Stimulated activated CD4-positive, alpha-beta T cell treated with anti-CD3 and anti-CD28 coated beads, TNF-alpha, amount 100 ng/mL, for 48 hours (primary cell): ENCODE results near the gene PREB.

Experiments
- DNase-seq, 3 donors: peaks; one replicate each; pipeline ENCODE4 v3.0.0-alpha.2; 2020; ENCODE audit warnings: low read depth in 3 of 3

Gene PREB

DNA sequence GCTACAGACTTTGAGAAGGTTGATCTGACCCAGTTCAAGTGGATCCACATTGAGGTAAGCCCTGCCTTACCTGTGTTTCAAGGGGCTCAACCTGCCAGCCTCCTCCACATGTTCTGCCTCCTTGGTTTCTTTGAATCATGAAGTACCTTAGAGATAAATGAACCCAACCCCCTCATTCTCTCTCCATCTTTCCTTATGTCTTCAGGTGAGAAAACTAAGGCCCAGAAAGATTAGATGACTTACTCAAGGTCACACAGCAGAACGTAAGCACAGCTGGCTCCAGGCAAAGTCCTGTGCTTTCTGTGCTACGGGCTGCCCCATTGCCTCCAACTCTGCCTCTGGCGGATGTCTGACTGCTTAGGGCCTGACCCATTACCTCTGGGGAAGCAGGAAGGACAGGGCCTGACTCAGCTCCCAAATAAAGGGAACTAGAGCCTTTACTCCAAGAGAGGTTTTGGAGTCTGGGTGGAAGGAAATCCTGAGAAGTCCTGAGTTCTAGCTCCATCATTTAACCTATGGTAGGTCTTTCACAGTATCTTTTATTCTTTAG is 37.6 kb downstream of the PREB start:
- DNase-seq = no peak

GRCh38 chr2:27095745-27096651 is 38.4 kb downstream of the PREB start:
- no peak for DNase-seq

GRCh38 chr2:27095427-27095744 is 39.0 kb downstream of the PREB start:
- no peak for DNase-seq

- no peak for DNase-seq
Measured at GRCh38 chr2:27094353-27094984, 40.0 kb downstream of the PREB start.

GRCh38 chr2:27093430-27094352 is 40.7 kb downstream of the PREB start:
- no peak for DNase-seq

DNA sequence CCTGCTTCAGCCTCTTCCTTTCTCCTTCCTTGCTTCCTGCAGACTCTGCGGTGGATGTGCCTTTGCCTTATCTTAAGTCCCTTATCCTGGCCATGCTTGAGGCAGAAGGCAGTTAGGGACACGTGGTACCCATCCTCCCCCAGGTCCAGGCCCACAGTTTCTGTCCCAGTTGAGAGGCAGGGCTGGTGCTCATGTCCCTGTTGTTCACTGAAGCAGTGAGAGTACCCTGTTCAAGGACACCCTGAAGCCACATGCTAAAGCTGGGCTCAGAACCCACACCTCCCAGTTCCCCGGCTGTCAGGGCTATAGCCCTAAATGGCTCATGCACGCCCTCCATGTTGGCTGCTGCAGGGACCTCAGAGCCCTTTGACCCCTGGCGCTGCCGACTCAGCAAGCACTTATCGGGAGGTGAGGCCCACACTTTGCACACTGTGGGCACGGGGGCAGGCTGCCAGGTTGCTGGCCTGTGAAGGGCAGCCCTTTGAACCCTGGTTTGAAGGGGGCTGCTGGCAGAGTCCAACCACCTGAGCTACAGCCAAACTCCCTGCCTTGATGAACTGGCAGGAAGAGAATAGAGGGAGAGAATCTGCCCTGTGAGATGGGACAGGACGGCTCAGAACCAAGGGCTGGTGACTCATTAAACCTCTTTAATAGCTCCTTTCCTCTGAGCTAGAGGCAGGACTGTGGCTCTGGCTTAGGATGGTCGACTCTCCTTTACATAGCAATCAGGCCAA is 41.6 kb downstream of the PREB start:
- DNase-seq = no peak

- DNase-seq = no peak
Measured at GRCh38 chr2:27091746-27092695, 42.4 kb downstream of the PREB start.

DNA sequence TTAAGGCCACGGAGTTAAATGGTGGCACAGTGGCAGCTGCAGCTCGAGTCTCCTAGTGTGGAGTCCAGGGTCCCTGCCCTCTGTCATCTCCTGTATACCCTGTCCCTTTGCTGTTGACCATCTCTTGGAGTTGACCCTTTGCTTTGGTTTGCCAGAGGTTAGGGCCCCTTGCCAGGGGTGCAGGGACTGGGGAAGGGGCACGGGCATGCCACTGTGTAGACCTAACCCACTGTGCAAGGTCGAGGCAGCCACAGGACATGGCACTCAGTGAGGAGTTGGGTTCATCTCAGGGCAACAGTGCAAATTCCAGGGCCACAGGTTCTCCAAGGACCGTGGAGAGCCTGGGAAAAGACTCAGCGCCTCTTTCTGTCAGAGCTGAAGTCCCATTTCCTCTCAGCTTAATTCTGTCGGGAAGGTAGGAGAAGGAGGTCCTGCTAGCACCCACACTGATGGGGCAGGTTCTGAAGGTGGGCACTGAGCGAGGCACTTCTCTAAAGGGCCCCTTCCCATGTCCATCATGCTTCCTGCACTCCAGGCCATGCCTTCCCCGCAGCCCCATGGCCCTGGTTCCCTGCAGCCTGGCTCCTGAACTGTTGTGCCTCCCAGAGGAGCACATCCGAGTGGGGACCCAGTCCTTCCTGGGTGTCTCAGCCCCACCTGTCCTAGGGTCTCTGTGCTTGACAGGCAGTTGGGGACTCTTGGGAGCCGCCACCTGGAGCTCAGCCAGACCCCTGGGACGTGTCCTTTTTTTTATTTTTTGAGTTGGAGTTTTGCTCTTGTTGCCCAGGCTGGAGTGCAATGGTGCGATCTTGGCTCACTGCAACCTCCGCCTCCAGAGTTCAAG is 45.1 kb downstream of the PREB start:
- no peak for DNase-seq

DNA sequence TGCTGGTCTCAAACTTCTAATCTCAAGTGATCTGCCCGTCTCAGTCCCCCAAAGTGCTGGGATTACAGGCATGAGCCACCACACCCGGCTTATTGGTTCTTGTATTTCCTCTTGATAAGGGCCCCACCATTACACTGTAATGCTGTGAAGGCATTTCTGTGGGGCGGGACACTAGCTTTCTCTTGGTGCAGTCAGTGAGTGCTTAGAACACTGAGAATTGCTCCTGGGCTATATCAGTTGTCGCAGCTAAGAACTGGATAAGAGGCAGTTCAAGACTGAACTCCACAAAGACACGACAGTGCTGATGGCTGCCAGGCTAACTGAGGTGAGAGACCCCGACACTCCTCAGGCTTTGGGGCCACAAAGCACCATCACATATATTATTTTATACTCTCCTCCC is 45.8 kb downstream of the PREB start:
- no peak for DNase-seq

GRCh38 chr2:27087823-27088410 is 46.5 kb downstream of the PREB start:
- DNase-seq = no peak

DNA sequence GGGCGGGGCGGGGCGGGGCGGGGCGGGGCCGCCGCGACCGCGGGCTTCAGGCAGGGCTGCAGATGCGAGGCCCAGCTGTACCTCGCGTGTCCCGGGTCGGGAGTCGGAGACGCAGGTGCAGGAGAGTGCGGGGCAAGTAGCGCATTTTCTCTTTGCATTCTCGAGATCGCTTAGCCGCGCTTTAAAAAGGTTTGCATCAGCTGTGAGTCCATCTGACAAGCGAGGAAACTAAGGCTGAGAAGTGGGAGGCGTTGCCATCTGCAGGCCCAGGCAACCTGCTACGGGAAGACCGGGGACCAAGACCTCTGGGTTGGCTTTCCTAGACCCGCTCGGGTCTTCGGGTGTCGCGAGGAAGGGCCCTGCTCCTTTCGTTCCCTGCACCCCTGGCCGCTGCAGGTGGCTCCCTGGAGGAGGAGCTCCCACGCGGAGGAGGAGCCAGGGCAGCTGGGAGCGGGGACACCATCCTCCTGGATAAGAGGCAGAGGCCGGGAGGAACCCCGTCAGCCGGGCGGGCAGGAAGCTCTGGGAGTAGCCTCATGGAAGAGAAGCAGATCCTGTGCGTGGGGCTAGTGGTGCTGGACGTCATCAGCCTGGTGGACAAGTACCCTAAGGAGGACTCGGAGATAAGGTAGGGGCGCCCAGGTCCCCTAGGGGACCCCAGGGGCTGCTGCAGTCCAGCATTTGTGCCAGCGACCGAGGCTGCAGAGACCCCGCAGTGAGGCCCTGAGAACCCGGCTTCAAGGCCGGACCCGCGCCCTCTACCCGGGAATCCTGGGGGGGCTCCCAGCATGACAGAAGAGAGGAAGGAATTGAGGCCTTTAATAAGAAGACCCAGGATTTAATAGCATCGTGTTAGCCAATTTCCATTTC is 47.5 kb downstream of the PREB start, which contains the start of gene KHK:
Gene KHK, plus strand, starts transcription at position 49 of the 870 bp plus-strand sequence. Its CDS starts 488 bp downstream, at position 537.
- DNase-seq = peak in 1 of 3 donors; percentile 14

- DNase-seq = peak; percentile 94 to 97 (median 96)
Measured at GRCh38 chr2:27086090-27086723, 48.2 kb downstream of the PREB start.

DNA sequence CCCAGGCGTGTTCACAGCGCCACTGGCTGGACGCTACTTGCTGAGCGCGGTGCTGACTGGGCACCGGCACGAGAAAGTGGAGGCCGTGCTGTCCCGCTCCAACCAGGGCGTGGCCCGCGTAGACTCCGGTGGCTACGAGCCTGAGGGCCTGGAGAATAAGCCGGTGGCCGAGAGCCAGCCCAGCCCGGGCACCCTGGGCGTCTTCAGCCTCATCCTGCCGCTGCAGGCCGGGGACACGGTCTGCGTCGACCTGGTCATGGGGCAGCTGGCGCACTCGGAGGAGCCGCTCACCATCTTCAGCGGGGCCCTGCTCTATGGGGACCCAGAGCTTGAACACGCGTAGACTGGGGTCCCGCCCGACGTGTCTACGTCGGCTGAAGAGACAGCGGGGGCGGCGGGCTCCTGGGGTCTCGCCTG is 48.8 kb downstream of the PREB start:
- DNase-seq = no peak

GRCh38 chr2:27085062-27085672 is 49.3 kb downstream of the PREB start:
- DNase-seq = no peak

DNA sequence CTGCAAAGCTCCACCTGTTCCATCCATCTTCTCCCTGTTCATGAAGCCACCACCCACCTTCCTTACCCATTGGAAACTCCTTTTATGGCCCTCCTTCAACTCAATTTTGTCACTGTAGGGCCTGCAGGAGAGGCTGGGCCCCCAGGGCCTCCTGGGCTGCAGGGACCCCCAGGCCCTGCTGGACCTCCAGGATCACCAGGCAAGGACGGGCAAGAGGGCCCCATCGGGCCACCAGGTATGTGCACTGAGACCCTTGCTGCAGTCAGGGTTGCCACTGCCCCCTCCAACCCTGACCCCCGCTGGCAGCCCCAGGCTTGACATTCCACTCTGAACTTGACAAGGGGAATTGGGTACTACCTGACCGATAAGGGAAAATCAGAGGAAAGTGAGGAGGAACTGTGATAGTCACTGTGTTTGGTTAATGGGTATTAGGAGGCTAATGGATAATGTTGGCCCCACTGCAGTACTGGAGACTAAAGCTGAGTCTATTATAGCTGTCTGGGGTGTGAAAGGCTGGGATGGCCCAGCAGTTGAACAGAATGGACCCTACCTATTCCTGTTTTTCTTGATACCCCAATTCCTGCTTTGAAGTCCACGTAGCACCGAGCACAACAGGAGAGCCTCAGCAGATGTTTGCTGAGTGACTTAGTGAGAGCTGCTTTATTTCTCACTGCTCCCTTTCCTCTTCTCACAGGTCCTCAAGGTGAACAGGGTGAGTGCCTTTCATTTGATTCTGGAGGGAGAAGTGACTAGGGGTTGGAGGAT is 50.0 kb downstream of the PREB start:
- no peak for DNase-seq
